GM12878 (cell line): ENCODE measurements around the gene GRK1. TPM values are rescaled to one million over a fixed set of nuclear protein-coding genes. Genes with fewer than 3 reads are reported as not detected.

ENCODE experiments used
- ATAC-seq: fragments of 200-7000 bp; cut with Tn5 transposase; 3 replicates; pipeline ENCODE4 v1.9.1; 2020; ENCODE audit warnings: mild to moderate bottlenecking, moderate library complexity
- BruUV-seq: library from RNA; stranded (reverse); fragments of 400-500 nt; replicated peaks from 2 replicates; lab custom pipeline; 2021; lab: Mats Ljungman, UMichigan
- CTCF ChIA-PET: fragments of 300-600 bp; sonication (Branson Sonifier 250); formaldehyde crosslinking; extraction: SDS; loops from one replicate; lab custom pipeline; 2021; ENCODE audit warnings: inconsistent platforms; lab: Yijun Ruan, JAX
- POLR2A ChIA-PET: fragments of 350-600 bp; formaldehyde crosslinking; extraction: SDS; loops from one replicate; lab custom pipeline; 2021; ENCODE audit warnings: inconsistent platforms; lab: Charles Lee
- RAD21 ChIA-PET: fragments of 300-600 bp; sonication (Branson Sonifier 250); formaldehyde crosslinking; loops from one replicate; lab custom pipeline; 2023; ENCODE audit warnings: antibody characterized with exemption; ENCODE audit not compliant: unreplicated experiment; lab: Charles Lee
- SMC1A ChIA-PET: fragments of 300-600 bp; sonication (Branson Sonifier 250); formaldehyde crosslinking; loops from one replicate; lab custom pipeline; 2023; ENCODE audit not compliant: unreplicated experiment, uncharacterized antibody; lab: Charles Lee
- DNase-seq: peaks from one replicate; pipeline ENCODE4 v3.0.0-alpha.2; 2011; ENCODE audit warnings: low read depth, low spot score
- FAIRE-seq: peaks from 3 replicates; lab custom pipeline; 2011; peaks lifted over from hg19 to GRCh38; lab: Jason Lieb, UNC
- H2AFZ ChIP-seq: 2 replicates; pipeline ENCODE4 v1.6.0; 2011; ENCODE audit warnings: low read depth, low read length, control low read depth; ENCODE audit not compliant: control insufficient read depth
- H3K27ac ChIP-seq: 2 replicates; pipeline ENCODE4 v1.5.1; 2011; ENCODE audit warnings: control low read depth; ENCODE audit not compliant: control insufficient read depth, insufficient read depth
- H3K27me3 ChIP-seq, 2 experiments: replicated peaks in 1 of 2; 2 replicates each; pipeline versions ENCODE4 v1.6.0 to v1.6.1; 2011; ENCODE audit warnings: low read length in 1 of 2; ENCODE audit not compliant: control insufficient read depth in 2 of 2, insufficient read depth in 2 of 2
- H3K36me3 ChIP-seq, 2 experiments: 2 replicates each; pipeline ENCODE4 v1.5.1; 2011; ENCODE audit warnings: low read length in 1 of 2; ENCODE audit not compliant: control insufficient read depth in 2 of 2, insufficient read depth in 2 of 2
- H3K4me1 ChIP-seq: 2 replicates; pipeline ENCODE4 v1.6.1; 2011; ENCODE audit warnings: mild to moderate bottlenecking, low read length, moderate library complexity, mixed read lengths; ENCODE audit not compliant: control insufficient read depth, insufficient read depth
- H3K4me2 ChIP-seq: 2 replicates; pipeline ENCODE4 v1.6.0; 2011; ENCODE audit warnings: control low read depth; ENCODE audit not compliant: control insufficient read depth, insufficient read depth
- H3K4me3 ChIP-seq: fragments of 200-600 bp; sonication (generic); 2 replicates; pipeline ENCODE4 v1.5.1; 2016
- H3K79me2 ChIP-seq: 2 replicates; pipeline ENCODE4 v1.6.0; 2011; ENCODE audit warnings: low read length; ENCODE audit not compliant: control insufficient read depth, insufficient read depth
- H3K9ac ChIP-seq: 2 replicates; pipeline ENCODE4 v1.8.0; 2011; ENCODE audit warnings: low read length, control low read depth, mixed read lengths; ENCODE audit not compliant: control insufficient read depth, insufficient read depth
- H3K9me3 ChIP-seq: replicated peaks from 3 replicates; pipeline ENCODE4 v1.5.1; 2011; ENCODE audit warnings: mild to moderate bottlenecking, low read length; ENCODE audit not compliant: control insufficient read depth, insufficient read depth
- H4K20me1 ChIP-seq: 2 replicates; pipeline ENCODE4 v1.6.0; 2011; ENCODE audit not compliant: control insufficient read depth, insufficient read depth
- CEBPZ ChIP-seq: fragments of 150-350 bp; IDR thresholded peaks from 2 replicates; pipeline ENCODE4 v1.6.1; 2016; ENCODE audit warnings: low read depth, low read length
- E2F8 ChIP-seq: fragments of 450-650 bp; IDR thresholded peaks from 2 replicates; pipeline ENCODE4 v1.6.1; 2018; ENCODE audit warnings: mild to moderate bottlenecking, low read depth, moderate library complexity; ENCODE audit not compliant: partially characterized antibody
- JUNB ChIP-seq: IDR thresholded peaks from 2 replicates; pipeline ENCODE4 v1.6.1; 2016; ENCODE audit warnings: antibody characterized with exemption, mild to moderate bottlenecking
- KLF5 ChIP-seq: fragments of 450-650 bp; IDR thresholded peaks from 2 replicates; pipeline ENCODE4 v1.6.1; 2014; ENCODE audit warnings: mild to moderate bottlenecking; ENCODE audit not compliant: partially characterized antibody
- NFYB ChIP-seq: IDR thresholded peaks from 2 replicates; pipeline ENCODE4 v1.6.1; 2011; ENCODE audit warnings: low read depth, mild to moderate bottlenecking, low read length, improper control_type of control experiment, moderate library complexity; ENCODE audit not compliant: insufficient read depth
- RB1 ChIP-seq: fragments of 450-650 bp; formaldehyde crosslinking; IDR thresholded peaks from 2 replicates; pipeline ENCODE4 v1.6.1; 2017; ENCODE audit warnings: mild to moderate bottlenecking, borderline replicate concordance
- STAT3 ChIP-seq: IDR thresholded peaks from 2 replicates; pipeline ENCODE4 v1.6.1; 2011; ENCODE audit warnings: low read depth, low read length, improper control_type of control experiment
- ZBED1 ChIP-seq: IDR thresholded peaks from 2 replicates; pipeline ENCODE4 v1.6.1; 2016; ENCODE audit warnings: borderline replicate concordance
- ZNF384 ChIP-seq: IDR thresholded peaks from 2 replicates; pipeline ENCODE4 v1.6.1; 2012; ENCODE audit warnings: low read depth, mild to moderate bottlenecking, low read length, improper control_type of control experiment, borderline replicate concordance
- WGBS: methylation state at CpG from one replicate; pipeline ENCODE4 v1.1.6; 2016; ENCODE audit warnings: low lambda C conversion rate; ENCODE audit not compliant: insufficient replicate concordance, insufficient coverage; ENCODE audit errors: missing lambda C conversion rate; 5-methylcytosine and 5-hydroxymethylcytosine counted together
- in situ Hi-C: fragments of 300-500 bp; cut with MboI; formaldehyde crosslinking; loops from 9 replicates; pipeline ENCODE4 v1.14.3; 2018; ENCODE audit warnings: mixed read lengths
- intact Hi-C: fragments of 100-400 bp; cut with micrococcal nuclease; formaldehyde crosslinking; loops from one replicate; pipeline ENCODE4 v1.14.2; 2022; ENCODE audit not compliant: unreplicated experiment
- polyA plus RNA-seq, 11 experiments: library from polyadenylated mRNA; depleted of rRNA in 4 of 11; unstranded in 6 of 11; stranded (reverse) in 5 of 11; fragments of >200 nt; fragmentation: Nextera tagmentation in 4 of 11; fragmentation: Illumina TruSeq in 1 of 11; extraction: Ambion mirVana in 4 of 11; extraction: Trizol in 1 of 11; gene quantifications; 1 replicate in 1 of 11; 2 replicates in 10 of 11; pipeline versions ENCODE4 v1.2.1 to v1.2.3, GENCODE V29; 2011 to 2016; ENCODE audit warnings: inconsistent platforms in 2 of 11, missing spikeins in 2 of 11, low read depth in 1 of 11
- total RNA-seq, 4 experiments: library from RNA; depleted of rRNA in 3 of 4; stranded (reverse); fragments of >200 nt in 3 of 4; fragmentation: Illumina TruSeq in 1 of 4; extraction: Trizol in 1 of 4; gene quantifications; 2 replicates each; pipeline versions ENCODE4 v1.2.1 to v1.2.3, GENCODE V29; 2013 to 2021
- TF ChIP-seq, protein P1 (sequence below): IDR thresholded peaks from 2 replicates; pipeline ENCODE4 v1.6.1; 2012; ENCODE audit warnings: low read length, inconsistent platforms

GRK1 gene
- total and polyA plus RNA-seq, 10 of the 15 experiments (the other 5 are each of a cell fraction or from before 2014, with no cell fraction given) = under 0.01 to 0.04 TPM; not detected in 8

GRCh38 chr13:113661509-113661908 lies 5.5 kb upstream of the GRK1 start:
- Histone ChIP-seq H3K9me3 (no peaks in the 10 kb centered on the region; the same call in 2 of the 3 replicates), H3K9ac (no peak overlapping the region), H3K27ac (no peak overlapping the region), H3K4me3 (no peak overlapping the region), H4K20me1 (no peaks in the 10 kb centered on the region), H3K36me3 (no peaks in the 10 kb centered on the region), H2AFZ (no peak overlapping the region), H3K4me2 (no peak overlapping the region), H3K27me3 (no peaks in the 10 kb centered on the region), H3K4me1 (no peaks in the 10 kb centered on the region), H3K79me2 (no peaks in the 10 kb centered on the region)
- FAIRE-seq (no peak), ATAC-seq (no peak), DNase-seq (no peak)
- ChIA-PET RAD21 (no interaction called here), SMC1A (no interaction called here), CTCF (interaction anchor here (1.3 kb wide), 1 partner anchor 63 kb away, joined by 3 read pairs; no protein-coding TSS in a partner anchor), POLR2A (no interaction called here)
- intact Hi-C loops = no loop called here
- in situ Hi-C loops = no loop called here
- BruUV-seq = no TSS peak
- no peak for TF ChIP-seq NFYB
- TF ChIP-seq RB1 = no peak
- no peak for TF ChIP-seq ZBED1
- 73% methylated on average over 2 of the region's 2 CpGs for WGBS

- H3K4me3 ChIP-seq = no peak overlapping the region
- in situ Hi-C loops = no loop called here
- H3K4me2 ChIP-seq = no peak overlapping the region
- H3K4me1 ChIP-seq = no peaks in the 10 kb centered on the region
- SMC1A ChIA-PET = no interaction called here
- 76% methylated on average over 15 of the region's 15 CpGs for WGBS
- H3K36me3 ChIP-seq = no peaks in the 10 kb centered on the region
- H4K20me1 ChIP-seq = no peaks in the 10 kb centered on the region
- no peaks in the 10 kb centered on the region for H3K79me2 ChIP-seq
- no peak for FAIRE-seq
- DNase-seq = no peak
- no peaks in the 10 kb centered on the region for H3K27me3 ChIP-seq
- RAD21 ChIA-PET = no interaction called here
- no TSS peak for BruUV-seq
- intact Hi-C loops = no loop called here
- CTCF ChIA-PET = no interaction called here
- H3K9ac ChIP-seq = no peak overlapping the region
- no peak overlapping the region for H3K27ac ChIP-seq
- no peak for ATAC-seq
- H2AFZ ChIP-seq = no peak overlapping the region
- no peaks in the 10 kb centered on the region; the same call in 2 of the 3 replicates for H3K9me3 ChIP-seq
- POLR2A ChIA-PET = no interaction called here
- TF ChIP-seq JUNB (no peak), CEBPZ (no peak), NFYB (no peak), E2F8 (no peak), KLF5 (no peak), ZNF384 (no peak), STAT3 (no peak)
- TF ChIP-seq, protein P1, sequence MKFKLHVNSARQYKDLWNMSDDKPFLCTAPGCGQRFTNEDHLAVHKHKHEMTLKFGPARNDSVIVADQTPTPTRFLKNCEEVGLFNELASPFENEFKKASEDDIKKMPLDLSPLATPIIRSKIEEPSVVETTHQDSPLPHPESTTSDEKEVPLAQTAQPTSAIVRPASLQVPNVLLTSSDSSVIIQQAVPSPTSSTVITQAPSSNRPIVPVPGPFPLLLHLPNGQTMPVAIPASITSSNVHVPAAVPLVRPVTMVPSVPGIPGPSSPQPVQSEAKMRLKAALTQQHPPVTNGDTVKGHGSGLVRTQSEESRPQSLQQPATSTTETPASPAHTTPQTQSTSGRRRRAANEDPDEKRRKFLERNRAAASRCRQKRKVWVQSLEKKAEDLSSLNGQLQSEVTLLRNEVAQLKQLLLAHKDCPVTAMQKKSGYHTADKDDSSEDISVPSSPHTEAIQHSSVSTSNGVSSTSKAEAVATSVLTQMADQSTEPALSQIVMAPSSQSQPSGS = no peak
Observed at GRCh38 chr13:113663934-113664333, 3.1 kb upstream of the GRK1 start.
